Measurements from ENCODE around the gene AGBL1.

DNA sequence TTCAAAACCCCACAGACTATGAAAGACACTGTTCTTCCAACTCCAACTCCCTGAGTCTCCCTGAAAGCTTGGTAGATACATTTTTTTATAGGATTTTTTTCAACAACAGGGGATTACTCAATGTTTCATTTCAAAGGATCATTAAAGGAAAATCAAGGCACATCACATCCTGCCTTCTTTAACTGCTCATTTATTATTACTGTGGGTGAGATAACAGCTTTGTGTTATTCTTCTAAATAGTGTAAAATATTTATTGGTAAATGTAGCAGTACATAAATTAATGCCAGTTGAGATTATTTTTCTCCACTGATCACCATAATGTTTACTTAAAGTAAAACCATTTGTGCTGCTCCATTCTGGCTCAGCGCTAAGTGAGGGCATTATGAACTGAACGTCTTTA lies 57.2 kb downstream of the AGBL1 start:
- TF ChIP-seq, protein P1, sequence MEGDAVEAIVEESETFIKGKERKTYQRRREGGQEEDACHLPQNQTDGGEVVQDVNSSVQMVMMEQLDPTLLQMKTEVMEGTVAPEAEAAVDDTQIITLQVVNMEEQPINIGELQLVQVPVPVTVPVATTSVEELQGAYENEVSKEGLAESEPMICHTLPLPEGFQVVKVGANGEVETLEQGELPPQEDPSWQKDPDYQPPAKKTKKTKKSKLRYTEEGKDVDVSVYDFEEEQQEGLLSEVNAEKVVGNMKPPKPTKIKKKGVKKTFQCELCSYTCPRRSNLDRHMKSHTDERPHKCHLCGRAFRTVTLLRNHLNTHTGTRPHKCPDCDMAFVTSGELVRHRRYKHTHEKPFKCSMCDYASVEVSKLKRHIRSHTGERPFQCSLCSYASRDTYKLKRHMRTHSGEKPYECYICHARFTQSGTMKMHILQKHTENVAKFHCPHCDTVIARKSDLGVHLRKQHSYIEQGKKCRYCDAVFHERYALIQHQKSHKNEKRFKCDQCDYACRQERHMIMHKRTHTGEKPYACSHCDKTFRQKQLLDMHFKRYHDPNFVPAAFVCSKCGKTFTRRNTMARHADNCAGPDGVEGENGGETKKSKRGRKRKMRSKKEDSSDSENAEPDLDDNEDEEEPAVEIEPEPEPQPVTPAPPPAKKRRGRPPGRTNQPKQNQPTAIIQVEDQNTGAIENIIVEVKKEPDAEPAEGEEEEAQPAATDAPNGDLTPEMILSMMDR (IDR thresholded peaks at IDR 0.05; ENCODE audit: borderline replicate concordance, extremely low read depth, low read length, poor library complexity, severe bottlenecking): no peak
- TF ChIP-seq EZH2 (IDR thresholded peaks at IDR 0.05; ENCODE audit: borderline replicate concordance, low read depth, low read length, severe bottlenecking): no peak

Data from DND-41 (cell line).